Suprapubic skin (tissue), 4 donors: ENCODE results near the gene SPACA7.

Source experiments
- CTCF ChIP-seq, 2 donors: fragments of 200-600 bp in 1 of 2; fragments of 450-650 bp in 1 of 2; sonication (generic) in 1 of 2; IDR thresholded peaks; one replicate each; pipeline ENCODE4 v1.5.1; 2016 to 2019; ENCODE audit warnings: antibody characterized with exemption in 2 of 2, mild to moderate bottlenecking in 1 of 2, moderate library complexity in 1 of 2
- EP300 ChIP-seq: sonication (generic); formaldehyde crosslinking; IDR thresholded peaks from one replicate; pipeline ENCODE4 v1.6.1; 2017; ENCODE audit warnings: antibody characterized with exemption
- POLR2A ChIP-seq, 2 donors: fragments of 450-650 bp; IDR thresholded peaks; one replicate each; pipeline ENCODE4 v1.6.1; 2017; ENCODE audit warnings: antibody characterized with exemption in 2 of 2, mild to moderate bottlenecking in 2 of 2, moderate library complexity in 2 of 2
- POLR2AphosphoS5 ChIP-seq, 3 donors: sonication (generic); formaldehyde crosslinking; IDR thresholded peaks; one replicate each; pipeline ENCODE4 v1.6.1; 2017; ENCODE audit warnings: antibody characterized with exemption in 3 of 3

- no peak for TF ChIP-seq POLR2A (IDR thresholded peaks at IDR 0.05)
- no peak for TF ChIP-seq CTCF (IDR thresholded peaks at IDR 0.05)
- no peak for TF ChIP-seq EP300
- TF ChIP-seq POLR2AphosphoS5 (IDR thresholded peaks at IDR 0.05), result no peak
Measured at GRCh38 chr13:112438515-112438914, 62.4 kb downstream of the SPACA7 start.
